GM21423 (cell line): ENCODE measurements around the gene WDFY3.

ENCODE experiments used
- ATAC-seq: cut with Tn5 transposase; IDR thresholded peaks from one replicate; pipeline ENCODE4 v1.9.1; 2021; ENCODE audit warnings: mild to moderate bottlenecking, moderate library complexity; ENCODE audit not compliant: unreplicated experiment

The WDFY3 gene

DNA sequence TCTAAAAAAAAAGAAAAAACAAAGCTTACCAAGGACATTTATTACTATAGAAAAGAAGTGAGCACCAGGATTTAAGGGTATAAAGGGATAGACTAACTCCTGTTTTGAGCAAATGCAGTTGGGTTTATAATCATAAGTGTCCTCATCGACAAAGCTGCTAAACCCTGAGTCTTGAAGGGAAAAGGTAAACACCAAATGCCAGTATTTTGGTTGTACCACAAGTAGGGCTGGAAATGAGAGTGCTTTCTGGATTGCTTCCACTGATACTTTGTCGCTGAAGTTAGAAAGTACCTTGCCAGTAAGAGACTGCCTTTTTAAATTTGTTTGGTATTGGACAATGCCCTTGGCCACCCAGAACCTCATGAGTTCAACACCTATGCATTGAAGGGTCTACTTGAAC is 53.7 kb downstream of the WDFY3 start:
- ATAC-seq = no peak

DNA sequence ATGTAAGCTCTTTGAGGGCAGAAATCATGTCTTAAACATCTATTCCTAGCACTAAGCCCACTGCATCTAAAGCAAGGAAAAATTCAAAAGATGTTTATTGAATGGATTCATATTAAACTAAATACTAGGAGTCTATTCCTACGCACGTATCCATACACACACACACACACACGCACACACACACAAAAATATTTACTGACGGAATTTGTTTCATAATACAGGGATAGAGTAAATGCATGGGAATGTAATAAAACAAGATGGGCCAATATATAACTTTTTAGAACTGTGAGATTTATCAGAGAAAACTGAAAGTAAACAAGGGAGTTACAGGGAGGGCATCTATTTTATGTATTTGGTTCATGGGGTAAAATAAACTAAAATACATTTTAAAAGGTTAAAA is 57.6 kb downstream of the WDFY3 start:
- ATAC-seq = no peak

DNA sequence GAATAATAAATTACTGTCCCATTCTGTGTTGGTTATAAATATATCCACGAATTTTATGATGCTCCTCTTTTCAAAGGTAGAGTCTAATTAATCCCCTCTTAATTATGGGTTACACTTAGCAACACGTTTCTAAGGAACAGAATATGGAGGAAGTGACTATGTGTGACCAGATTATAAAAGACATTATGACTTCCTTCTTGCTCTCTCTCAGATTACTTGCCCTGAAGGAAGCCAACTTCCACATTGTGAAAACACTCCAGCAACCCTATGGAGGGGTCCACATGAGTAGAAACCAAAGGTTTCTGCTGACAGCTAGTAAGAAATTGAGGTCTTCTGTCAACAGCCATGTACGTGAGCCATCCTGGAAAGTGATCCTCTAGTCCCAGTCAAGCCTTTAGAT is 59.3 kb downstream of the WDFY3 start:
- ATAC-seq = no peak

DNA sequence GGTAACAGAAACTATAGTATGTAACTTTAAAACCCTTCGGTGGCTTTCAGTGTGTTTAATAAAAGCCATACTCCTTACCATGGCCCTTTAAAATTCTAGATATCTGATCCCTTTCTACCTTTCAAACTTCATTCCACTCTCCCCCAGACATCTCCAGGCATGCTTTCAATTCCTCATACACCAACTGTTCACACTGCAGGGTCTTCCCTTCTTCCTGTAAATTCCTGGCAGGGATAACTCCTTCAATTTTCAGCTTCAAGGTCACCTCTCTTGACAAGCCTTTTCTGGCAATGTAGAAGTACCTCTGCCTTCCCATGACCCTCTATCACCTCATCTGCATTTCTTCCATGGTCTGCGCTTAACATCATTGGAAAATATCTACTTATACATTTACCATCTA is 60.8 kb downstream of the WDFY3 start:
- ATAC-seq = no peak

DNA sequence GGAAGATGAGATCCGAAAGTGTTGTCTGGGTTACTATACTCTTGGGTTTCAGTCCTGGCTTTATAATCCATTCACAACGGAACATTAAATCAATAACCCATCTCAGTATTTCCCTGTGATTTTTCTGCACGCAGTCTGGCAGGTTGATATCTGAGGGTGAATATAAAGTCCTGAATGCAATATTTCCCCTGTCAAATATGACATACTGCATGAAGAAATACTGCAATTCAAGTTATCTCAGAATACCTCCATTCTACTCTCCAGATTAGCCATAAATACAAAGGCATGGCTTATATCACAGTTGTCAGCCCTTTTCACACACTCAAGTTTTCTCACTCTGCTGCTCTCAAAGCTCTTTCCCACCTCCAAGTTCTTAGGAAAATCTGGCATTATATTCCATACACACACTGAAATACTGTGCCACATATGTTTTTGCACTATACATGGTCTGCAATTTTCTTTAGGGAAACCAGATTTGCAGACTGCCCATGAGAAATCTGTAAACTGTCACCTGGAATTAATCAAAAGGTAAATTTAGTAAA is 64.7 kb downstream of the WDFY3 start:
- no peak for ATAC-seq

DNA sequence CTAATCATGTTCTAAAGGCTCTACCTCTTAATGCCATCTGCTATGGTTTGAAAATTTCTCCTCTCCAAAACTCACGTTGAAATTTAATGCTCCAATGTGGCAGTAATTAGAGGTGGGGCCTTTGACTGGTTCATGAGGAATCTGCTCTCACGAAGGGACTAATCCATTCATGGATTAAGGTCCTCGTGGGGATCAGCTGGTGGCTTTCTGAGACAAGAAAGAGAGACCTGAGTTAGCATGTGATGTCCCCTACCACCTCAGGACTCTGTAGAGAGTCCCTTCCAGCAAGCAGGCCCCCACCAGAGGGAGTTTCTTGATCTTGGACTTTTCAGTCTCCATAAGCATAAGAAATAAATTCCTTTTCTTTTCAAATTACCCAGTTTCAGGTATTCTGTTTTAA is 65.3 kb downstream of the WDFY3 start:
- no peak for ATAC-seq

DNA sequence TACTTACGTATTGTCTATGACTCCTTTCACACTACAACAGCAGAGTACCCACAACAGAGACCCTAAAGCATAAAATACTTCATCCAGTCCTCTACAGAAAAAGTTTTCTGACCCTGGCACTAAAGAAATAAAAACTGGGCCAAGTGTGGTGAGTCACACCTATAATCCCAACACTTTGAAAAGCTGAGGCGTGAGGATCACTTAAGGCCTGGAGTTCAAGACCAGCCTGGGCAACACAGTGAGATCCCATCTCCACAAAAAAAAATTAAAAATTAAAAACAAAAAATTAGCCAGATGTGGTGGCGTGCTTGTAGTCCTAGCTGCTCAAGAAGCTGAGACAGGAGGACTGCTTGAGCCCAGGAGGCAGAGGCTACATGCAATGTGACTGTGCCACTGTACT is 66.9 kb downstream of the WDFY3 start:
- ATAC-seq = no peak

DNA sequence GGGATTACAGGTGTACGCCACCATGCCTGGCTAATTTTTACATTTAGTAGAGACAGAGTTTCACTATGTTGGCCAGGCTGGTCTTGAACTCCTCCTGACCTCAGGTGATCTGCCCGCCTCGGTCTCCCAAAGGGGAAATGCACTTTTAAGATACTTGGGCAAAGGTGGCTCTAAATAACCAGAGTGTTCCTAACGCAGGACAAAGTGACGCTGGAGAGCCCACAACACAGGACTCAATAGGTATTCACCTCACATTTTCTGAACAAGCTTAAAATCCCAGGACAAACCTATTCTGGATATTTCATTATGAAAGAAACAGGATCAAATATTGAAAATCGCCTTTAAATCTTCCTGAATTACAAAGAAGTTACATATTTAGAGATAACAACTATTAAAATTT is 69.0 kb downstream of the WDFY3 start:
- no peak for ATAC-seq

DNA sequence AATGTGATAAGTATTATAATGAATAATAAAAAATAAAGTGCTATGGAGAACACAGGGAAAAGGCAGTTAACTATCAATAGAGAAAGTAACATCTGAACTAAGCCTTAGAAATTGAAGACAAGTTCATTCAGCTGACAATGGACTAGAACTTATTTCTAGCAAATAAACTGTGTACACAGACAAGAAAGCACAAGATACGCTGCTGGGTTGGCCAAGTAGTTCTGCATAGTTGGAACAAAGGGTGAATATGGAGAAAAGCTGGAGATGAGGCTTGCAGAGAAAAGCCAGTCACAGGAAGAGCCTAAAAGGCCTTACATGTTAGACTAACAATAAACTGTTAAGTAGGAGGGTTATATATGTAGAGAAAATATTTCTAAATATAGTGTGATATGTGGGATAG is 71.2 kb downstream of the WDFY3 start:
- no peak for ATAC-seq

DNA sequence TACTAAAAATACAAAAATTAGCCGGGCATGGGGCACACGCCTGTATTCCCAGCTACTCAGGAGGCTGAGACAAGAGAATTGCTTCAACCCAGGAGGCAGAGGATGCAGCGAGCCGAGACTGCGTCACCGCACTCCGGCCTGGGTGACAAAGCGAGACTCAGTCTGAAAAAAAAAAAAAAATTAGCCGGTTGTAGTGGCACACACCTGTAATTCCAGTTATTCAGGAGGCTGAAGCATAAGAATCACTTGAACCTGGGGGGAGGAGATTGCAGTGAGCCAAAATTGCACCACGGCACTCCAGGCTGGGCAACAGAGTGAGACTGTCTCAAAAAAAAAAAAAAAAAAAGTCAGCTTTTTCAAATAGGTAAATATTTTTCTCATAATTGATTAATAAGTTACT is 71.9 kb downstream of the WDFY3 start:
- no peak for ATAC-seq

DNA sequence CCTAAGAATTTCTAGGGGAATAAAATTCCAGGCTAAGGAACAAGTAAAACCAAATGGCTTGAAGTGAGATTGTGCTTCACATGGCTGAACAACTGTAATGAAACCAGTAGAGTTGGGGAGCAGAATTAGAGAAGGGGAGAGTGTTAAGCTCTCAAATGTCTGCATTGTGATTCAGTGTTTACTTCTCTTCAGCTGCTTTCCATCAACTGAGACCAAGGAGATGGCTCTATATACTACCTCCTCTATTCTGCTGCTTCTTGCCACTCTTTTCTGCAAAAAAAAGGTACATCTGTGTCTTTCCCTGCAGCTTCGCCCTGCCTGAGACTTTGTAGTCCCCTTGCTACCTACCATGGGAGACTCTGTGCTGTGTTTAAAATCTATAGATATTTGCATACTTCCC is 73.5 kb downstream of the WDFY3 start:
- ATAC-seq = no peak

DNA sequence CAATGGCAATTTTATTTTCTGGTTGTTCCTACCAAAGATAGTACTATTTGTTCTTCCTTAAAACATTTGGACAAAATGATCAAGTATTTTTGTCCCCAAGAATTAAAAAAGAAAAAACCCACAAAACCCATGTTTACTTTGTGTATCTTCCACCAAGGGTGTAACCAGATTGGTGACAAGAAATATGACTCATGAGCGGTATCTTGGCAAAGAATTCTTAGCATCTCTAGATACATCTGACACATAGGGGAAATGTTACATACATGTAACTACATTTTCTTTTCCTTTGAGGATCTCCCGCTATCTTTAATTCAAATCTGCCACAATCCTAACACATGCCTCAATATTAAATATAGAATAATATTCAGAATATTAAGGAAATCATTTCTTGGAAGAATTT is 78.7 kb downstream of the WDFY3 start:
- ATAC-seq = no peak

DNA sequence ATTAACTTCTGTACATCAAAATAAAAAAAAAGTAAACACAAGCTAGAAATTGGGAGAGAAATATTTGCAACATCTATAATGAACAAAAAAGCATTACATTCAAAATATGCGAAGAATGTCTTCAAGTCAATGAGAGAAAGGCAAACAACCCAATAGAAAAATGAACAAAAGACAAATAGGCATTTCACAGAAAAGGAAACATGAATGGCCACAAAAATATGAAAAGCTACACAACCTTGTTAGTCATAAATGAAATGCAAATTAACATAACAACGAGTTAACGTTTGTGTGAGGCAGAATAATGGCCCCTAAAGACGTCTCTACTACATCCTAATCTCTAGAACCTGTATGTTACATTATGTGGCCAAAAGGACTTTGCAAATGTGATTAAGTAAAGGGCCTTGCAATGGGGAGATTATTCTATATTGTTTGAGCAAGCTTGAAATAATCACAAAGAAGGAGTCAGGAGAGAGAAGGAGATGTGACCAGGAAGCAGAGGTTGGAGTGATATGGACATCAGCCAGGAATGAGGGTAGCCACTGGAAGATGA is 86.8 kb downstream of the WDFY3 start:
- no peak for ATAC-seq

DNA sequence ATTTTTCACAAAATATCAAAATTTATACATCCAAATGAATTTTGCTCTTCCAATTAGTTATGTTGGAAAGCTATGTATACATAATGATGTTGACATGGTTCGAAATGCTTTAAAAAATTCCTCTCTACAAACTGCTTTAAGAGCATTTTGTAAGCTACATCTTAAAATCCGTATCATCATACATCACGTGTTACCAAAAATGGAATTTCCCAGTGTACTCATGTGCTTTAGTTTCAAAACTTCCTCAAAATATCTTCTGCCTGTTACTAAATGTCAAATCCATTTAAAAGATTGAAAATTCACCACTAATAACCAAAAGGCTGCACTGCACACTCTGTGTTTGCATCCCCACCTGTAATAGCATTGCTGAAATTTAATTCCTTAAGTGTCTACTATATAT is 87.9 kb downstream of the WDFY3 start:
- ATAC-seq = no peak

DNA sequence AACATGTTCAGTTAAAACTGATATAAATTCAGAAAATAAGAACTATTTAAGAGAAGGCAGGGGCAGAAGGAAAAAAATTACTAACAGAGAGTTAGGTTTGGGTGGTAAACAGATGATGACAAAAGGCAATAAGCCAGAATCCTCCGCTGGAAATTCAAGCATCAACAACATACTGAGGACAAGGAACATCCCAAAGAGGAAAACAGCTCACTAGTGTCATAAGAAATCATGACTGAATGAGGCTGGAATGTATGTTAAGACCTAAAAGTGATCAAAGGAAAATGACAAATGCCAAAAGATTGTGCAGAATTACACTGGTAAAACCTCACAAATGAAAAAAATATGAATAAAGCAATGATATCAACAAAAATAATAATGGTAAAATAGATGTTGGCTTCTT is 88.4 kb downstream of the WDFY3 start:
- ATAC-seq = no peak

DNA sequence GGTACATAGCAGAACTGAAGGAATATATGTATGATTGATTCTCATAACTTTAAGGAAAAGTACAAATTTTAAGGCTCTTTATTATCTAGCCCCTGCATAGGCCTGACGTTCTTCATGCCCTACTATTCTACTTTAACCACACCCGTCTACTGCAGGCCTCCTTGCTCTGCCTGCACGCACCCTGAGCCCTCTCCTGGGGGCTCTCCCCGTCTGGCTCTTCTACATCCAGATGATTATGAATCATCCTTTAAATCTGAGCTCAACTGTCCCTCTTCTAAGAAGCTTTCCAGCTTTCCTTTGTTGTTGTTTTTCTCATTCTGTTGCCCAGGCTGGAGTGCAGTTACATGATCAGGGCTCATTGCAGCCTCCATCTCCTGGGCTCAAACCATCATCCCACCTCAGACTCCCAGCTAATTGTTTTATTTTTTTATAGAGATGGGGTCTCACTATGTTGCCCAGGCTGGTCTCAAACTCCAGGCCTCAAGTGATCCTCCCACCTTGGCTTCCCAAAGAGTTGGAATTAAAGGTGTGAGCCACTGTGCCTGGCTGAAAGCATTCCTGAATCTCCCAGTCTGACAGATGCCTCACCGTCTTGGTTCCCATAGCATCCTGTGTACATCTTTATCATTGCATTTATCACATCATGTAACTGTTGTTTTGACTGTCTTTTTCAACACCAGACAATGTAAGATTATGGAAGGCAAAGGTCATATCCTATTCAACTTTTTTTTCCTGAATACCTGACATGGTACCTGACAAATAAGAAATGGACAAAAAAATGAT is 89.2 kb downstream of the WDFY3 start:
- no peak for ATAC-seq

DNA sequence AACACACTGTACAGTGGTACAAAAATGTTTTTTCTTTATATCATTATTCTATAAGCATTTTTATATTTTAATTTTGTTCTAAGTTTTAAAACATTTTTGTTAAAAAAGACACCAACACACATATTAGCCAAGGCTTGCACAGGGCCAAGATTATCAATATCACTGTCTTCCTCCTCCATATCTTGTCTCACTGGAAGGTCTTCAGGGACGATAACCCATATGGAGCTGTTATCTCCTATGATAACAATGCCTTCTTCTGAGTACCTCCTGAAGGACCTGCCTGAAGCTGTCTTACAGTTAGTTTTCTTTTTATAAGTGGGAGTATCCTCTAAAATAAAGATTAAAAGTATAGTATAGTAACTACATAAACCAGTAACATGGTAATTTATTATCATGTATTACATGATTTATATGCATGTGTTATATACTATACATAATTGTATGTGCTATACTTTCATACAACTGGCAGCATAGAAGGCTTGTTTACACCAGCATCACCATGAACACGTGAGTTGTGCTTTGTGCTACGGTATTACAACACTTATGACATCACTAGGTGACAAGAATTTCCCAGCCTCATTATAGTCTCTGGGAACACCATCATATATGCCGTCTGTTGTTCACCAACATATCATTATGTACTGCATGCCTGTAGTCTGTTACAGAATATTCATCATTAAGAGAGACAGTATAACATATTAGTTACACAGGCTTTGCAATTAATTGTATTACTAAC is 90.7 kb downstream of the WDFY3 start:
- no peak for ATAC-seq

DNA sequence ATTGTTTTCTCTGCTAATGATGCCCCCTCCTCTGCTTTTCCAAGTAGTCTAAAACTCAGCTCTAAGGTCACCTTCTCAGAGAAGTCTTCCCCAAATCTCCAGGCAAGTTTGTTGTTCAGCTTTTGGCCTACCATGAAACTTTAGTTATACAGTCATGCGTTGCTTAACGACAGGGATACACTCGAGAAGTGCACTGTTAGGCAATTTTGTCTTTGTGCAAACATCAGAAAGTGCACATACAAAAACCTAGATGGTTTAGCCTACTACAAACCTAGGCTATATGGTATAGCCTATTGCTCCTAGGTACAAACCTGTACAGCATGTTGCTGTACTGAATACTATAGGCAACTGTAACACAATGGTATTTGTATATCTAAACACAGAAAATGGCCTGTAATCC is 91.9 kb downstream of the WDFY3 start:
- ATAC-seq = no peak

DNA sequence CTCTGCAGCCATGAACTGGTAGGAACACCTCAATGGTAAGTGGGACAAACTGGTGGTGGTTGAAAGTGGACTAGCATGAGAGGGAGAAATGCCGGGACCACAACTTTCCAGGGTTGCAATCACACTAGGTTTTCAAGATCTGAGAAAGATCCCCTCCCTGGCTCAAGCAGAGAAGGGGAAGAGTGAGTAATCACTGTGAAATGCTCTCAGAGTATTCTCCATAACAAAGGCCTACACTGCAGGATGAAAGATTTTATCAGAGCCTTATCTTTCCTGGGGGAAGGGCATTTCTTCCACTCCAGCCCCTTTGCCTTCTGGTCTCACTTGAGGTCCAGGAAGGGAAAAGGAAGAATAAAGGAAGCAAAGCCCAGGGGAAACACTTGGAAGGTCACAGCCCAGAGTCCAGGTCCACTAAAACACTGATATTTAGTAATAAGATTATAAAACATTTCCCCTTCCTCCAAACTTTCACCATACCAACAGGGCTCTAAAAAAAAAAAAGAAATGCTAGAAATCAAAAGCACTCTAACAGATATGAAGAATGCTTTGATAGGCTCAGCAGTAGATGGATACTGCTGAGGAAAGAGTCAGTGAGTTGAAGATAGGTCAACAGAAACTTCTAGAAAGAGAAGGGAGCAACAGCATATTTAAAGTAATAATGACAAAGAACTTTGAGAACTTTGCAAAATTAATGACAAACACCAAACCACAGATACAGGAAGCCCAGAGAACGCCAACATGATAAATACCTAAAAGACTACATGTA is 95.9 kb downstream of the WDFY3 start:
- ATAC-seq = no peak

DNA sequence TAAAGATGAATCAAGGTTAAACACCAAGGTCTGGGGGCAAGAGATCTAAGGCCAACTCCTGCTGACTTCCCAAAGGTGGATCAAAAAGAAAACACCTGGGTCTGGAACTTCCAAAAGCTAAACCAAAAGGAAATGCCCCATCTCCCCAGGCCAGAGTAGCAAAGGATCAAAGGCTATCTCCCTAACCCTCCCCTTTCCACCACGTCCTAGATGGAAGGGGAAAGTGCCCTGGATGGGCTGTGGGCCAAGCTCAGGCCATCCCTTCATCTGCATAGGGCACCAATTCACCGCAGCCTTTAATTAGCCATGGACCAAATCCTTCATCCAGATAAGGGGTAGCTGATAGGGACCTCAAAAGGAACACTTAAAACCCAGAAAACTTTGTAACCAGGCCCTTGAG is 100.2 kb downstream of the WDFY3 start:
- no peak for ATAC-seq

DNA sequence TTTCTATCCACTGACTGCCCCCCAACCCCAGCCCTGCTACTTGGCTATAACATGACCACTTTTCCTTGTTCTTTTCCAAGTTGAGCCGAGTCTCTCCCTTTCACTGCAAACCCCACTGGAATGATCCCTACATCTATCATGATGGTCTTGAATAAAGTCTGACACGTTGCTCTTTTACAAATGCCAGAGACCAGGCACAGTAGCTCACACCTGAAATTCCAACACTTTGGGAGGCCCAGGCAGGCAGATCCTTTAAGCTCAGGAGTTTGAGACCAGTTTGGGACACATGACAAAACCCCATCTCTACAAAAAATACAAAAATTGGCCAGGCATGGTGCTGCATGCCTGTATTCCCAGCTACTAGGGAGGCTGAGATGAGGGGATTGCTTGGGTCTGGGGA is 100.9 kb downstream of the WDFY3 start:
- ATAC-seq = no peak
